Measurements from ENCODE around the gene CNGA2.

CNGA2 gene

DNA sequence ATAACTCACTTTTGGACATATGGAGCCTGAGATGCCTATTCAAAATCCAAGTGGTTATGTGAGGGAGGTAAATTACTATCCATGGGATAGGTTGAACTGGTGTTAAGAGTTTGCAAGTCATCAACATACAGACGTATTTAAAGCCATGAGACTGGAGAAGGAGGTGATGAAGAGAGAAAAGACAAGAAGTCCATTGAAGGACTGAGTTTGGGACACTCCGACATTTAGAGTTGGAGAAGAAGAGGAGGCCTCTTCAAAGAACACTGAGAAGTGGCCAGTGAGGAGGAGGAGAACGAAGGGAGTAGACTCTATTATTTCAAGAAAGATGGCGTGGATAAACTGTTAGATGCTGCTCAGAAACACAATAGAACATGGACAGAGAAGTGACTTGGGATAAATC, at the start of gene CNGA2:
CNGA2 (plus strand) TSS at position 301 of the 400 bp plus-strand sequence. CDS start 3,738 bp downstream, outside the sequence.
- no peak within 1 kb of the TSS for H3K27ac ChIP-seq
- no peak within 1 kb of the TSS for H3K4me3 ChIP-seq
- DNase-seq: no peak
- no peaks in the 10 kb centered on the region for H3K36me3 ChIP-seq
- H3K27me3 ChIP-seq: no peaks in the 10 kb centered on the region
- intact Hi-C loops (cut with DNase I; ENCODE audit: low total_unique reads): no loop called here
- TF ChIP-seq, protein P1, sequence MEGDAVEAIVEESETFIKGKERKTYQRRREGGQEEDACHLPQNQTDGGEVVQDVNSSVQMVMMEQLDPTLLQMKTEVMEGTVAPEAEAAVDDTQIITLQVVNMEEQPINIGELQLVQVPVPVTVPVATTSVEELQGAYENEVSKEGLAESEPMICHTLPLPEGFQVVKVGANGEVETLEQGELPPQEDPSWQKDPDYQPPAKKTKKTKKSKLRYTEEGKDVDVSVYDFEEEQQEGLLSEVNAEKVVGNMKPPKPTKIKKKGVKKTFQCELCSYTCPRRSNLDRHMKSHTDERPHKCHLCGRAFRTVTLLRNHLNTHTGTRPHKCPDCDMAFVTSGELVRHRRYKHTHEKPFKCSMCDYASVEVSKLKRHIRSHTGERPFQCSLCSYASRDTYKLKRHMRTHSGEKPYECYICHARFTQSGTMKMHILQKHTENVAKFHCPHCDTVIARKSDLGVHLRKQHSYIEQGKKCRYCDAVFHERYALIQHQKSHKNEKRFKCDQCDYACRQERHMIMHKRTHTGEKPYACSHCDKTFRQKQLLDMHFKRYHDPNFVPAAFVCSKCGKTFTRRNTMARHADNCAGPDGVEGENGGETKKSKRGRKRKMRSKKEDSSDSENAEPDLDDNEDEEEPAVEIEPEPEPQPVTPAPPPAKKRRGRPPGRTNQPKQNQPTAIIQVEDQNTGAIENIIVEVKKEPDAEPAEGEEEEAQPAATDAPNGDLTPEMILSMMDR (IDR thresholded peaks at IDR 0.05): no peak
- no peaks in the 10 kb centered on the region for H3K9me3 ChIP-seq
- H3K4me1 ChIP-seq: no peaks in the 10 kb centered on the region

DNA sequence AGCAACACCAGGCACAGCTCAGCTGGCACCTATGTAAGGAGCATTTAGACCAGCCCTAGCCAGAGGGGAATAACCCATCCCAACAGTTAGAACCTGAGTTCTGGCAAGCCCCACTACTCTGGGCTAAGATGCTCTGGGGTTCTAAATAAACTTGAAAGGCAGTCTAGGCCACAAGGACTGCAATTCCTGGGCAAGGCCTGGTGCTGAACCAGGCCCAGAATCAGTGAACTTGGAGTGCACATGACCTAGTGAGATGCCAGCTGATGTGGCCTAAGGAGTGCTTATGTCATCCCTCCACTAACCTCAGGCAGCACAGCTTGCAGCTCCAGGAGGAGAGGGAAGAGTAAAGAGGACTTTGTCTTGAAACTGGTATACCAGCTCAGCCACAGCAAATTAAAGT, 46.9 kb upstream of the CNGA2 start:
- intact Hi-C loops (cut with DNase I; ENCODE audit: low total_unique reads): no loop called here

DNA sequence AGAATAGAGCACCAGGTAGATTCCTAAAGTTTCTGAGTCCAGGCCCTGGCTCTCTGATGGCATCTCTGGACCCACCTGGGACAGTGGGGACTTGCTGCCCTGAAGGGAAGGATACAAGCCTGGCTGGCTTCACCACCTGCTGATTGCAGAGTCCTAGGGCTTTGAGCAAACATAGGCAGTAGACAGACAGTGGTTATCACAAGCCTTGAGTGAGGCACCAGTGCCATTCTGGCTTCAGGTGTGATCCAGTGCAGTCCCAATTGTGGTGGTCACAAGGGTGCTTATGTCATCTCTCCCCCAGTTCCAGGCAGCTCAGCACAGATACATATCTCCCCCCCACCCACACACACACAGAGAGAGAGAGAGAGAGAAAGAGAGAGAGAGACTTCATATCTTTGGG, 45.9 kb upstream of the CNGA2 start:
- Histone ChIP-seq H3K4me3 (no peak overlapping the region), H3K27me3 (no peaks in the 10 kb centered on the region), H3K9me3 (no peaks in the 10 kb centered on the region), H3K4me1 (no peaks in the 10 kb centered on the region), H3K27ac (no peak overlapping the region), H3K36me3 (no peaks in the 10 kb centered on the region)
- no peak for DNase-seq
- TF ChIP-seq, protein P1 (IDR thresholded peaks at IDR 0.05): no peak
- intact Hi-C loops (cut with DNase I; ENCODE audit: low total_unique reads): no loop called here

More for the DNA sequence above, 46.9 kb upstream of the CNGA2 start:
- no peak overlapping the region for H3K27ac ChIP-seq
- no peaks in the 10 kb centered on the region for H3K4me1 ChIP-seq
- H3K27me3 ChIP-seq: no peaks in the 10 kb centered on the region
- H3K36me3 ChIP-seq: no peaks in the 10 kb centered on the region
- no peaks in the 10 kb centered on the region for H3K9me3 ChIP-seq
- no peak for DNase-seq
- TF ChIP-seq, protein P1 (IDR thresholded peaks at IDR 0.05): no peak
- no peak overlapping the region for H3K4me3 ChIP-seq

DNA sequence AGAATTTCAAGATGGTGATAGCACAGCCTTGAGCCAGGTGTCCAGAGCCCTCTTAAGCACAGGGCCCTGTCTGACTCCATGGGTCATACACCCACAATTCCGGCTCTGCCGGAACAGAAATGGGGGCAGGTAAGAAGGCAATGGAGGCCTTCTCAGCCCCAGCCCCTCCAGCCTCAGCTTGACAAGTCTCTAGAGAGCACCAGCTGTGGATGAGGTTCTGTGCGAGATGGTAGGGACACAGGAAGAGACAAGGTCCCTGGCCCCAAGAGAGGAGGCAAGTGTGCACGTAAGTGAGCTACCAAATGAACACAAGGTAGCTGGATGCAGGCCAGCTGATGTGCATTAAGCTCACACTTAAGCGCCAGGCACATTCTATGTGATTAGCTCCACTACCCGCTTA, 41.7 kb upstream of the CNGA2 start:
- intact Hi-C loops (cut with DNase I; ENCODE audit: low total_unique reads): no loop called here
- Histone ChIP-seq H3K27me3 (peaks cover 0 to 9% of the 10 kb centered on the region in 2 donors), H3K27ac (no peak overlapping the region), H3K36me3 (no peaks in the 10 kb centered on the region), H3K9me3 (no peaks in the 10 kb centered on the region), H3K4me3 (no peak overlapping the region), H3K4me1 (peaks cover 0 to 8% (median 0%) of the 10 kb centered on the region in 4 donors)
- DNase-seq: no peak
- TF ChIP-seq, protein P1 (IDR thresholded peaks at IDR 0.05): no peak

- no peak overlapping the region for H3K4me3 ChIP-seq
- TF ChIP-seq, protein P1 (IDR thresholded peaks at IDR 0.05): no peak
Measured at GRCh38 chrX:151694121-151694520, 40.4 kb upstream of the CNGA2 start.

More at GRCh38 chrX:151694121-151694520, 40.4 kb upstream of the CNGA2 start:
- peaks cover 0 to 9% of the 10 kb centered on the region in 2 donors for H3K27me3 ChIP-seq
- H3K9me3 ChIP-seq: no peaks in the 10 kb centered on the region
- H3K36me3 ChIP-seq: no peaks in the 10 kb centered on the region
- peaks cover 0 to 8% (median 0%) of the 10 kb centered on the region in 4 donors for H3K4me1 ChIP-seq
- intact Hi-C loops (cut with DNase I; ENCODE audit: low total_unique reads): no loop called here
- no peak for DNase-seq
- no peak overlapping the region for H3K27ac ChIP-seq
